ENCODE results near the gene TTC7B. TPM values are rescaled to one million over a fixed set of nuclear protein-coding genes. Genes with fewer than 3 reads are reported as not detected.
A peak's percentile ranks its signal among the peaks of the same experiment; 100 is the strongest.

Gene TTC7B
- total RNA-seq, 2 experiments from 2014 or later = 5.9 to 6.6 TPM

GRCh38 chr14:90587918-90588317 is 228.3 kb downstream of the TTC7B start:
- Mint-ChIP-seq H3K27ac (no peak overlapping the region), H3K4me3 (no peak overlapping the region), H3K4me1 (no peaks in the 10 kb centered on the region), H3K9me3 (no peaks in the 10 kb centered on the region), H3K27me3 (no peaks in the 10 kb centered on the region), H3K36me3 (no peaks in the 10 kb centered on the region)
- POLR2A ChIA-PET = no interaction called here
- DNase-seq = no peak
- ATAC-seq (ENCODE audit: low read depth) = no peak

- Mint-ChIP-seq H3K4me3 (no peak overlapping the region), H3K27ac (no peak overlapping the region), H3K4me1 (no peaks in the 10 kb centered on the region), H3K27me3 (no peaks in the 10 kb centered on the region), H3K9me3 (no peaks in the 10 kb centered on the region), H3K36me3 (no peaks in the 10 kb centered on the region)
- ATAC-seq (ENCODE audit: low read depth) = no peak
- DNase-seq = no peak
- POLR2A ChIA-PET = no interaction called here
Measured at GRCh38 chr14:90587252-90587910, 228.8 kb downstream of the TTC7B start.

- DNase-seq (no peak), ATAC-seq (ENCODE audit: low read depth) (no peak)
- POLR2A ChIA-PET = no interaction called here
- H3K4me3 Mint-ChIP-seq = no peak overlapping the region
- H3K4me1 Mint-ChIP-seq = no peaks in the 10 kb centered on the region
- no peaks in the 10 kb centered on the region for H3K9me3 Mint-ChIP-seq
- H3K27ac Mint-ChIP-seq = no peak overlapping the region
- H3K36me3 Mint-ChIP-seq = no peaks in the 10 kb centered on the region
- H3K27me3 Mint-ChIP-seq = no peaks in the 10 kb centered on the region
Measured at GRCh38 chr14:90585106-90585505, 231.1 kb downstream of the TTC7B start.

- no peak overlapping the region for H3K27ac Mint-ChIP-seq
- H3K27me3 Mint-ChIP-seq = no peaks in the 10 kb centered on the region
- H3K4me1 Mint-ChIP-seq = no peaks in the 10 kb centered on the region
- no peaks in the 10 kb centered on the region for H3K9me3 Mint-ChIP-seq
- no peak for ATAC-seq (ENCODE audit: low read depth)
- no peak overlapping the region for H3K4me3 Mint-ChIP-seq
- POLR2A ChIA-PET = no interaction called here
- no peaks in the 10 kb centered on the region for H3K36me3 Mint-ChIP-seq
- DNase-seq = no peak
Measured at GRCh38 chr14:90583916-90584605, 232.2 kb downstream of the TTC7B start.

- no peaks in the 10 kb centered on the region for H3K27me3 Mint-ChIP-seq
- POLR2A ChIA-PET = no interaction called here
- H3K4me1 Mint-ChIP-seq = no peaks in the 10 kb centered on the region
- no peak overlapping the region for H3K4me3 Mint-ChIP-seq
- ATAC-seq (ENCODE audit: low read depth) (no peak), DNase-seq (no peak)
- H3K27ac Mint-ChIP-seq = no peak overlapping the region
- no peaks in the 10 kb centered on the region for H3K9me3 Mint-ChIP-seq
- H3K36me3 Mint-ChIP-seq = no peaks in the 10 kb centered on the region
Measured at GRCh38 chr14:90583427-90583826, 232.8 kb downstream of the TTC7B start.

GRCh38 chr14:90582166-90582565 is 234.1 kb downstream of the TTC7B start:
- Mint-ChIP-seq H3K9me3 (no peaks in the 10 kb centered on the region), H3K27ac (no peak overlapping the region), H3K4me1 (no peaks in the 10 kb centered on the region), H3K27me3 (no peaks in the 10 kb centered on the region), H3K4me3 (no peak overlapping the region), H3K36me3 (no peaks in the 10 kb centered on the region)
- ATAC-seq (ENCODE audit: low read depth) = no peak
- DNase-seq = no peak
- POLR2A ChIA-PET = no interaction called here

GRCh38 chr14:90581745-90582144 is 234.5 kb downstream of the TTC7B start:
- no peaks in the 10 kb centered on the region for H3K9me3 Mint-ChIP-seq
- POLR2A ChIA-PET = no interaction called here

GRCh38 chr14:90580377-90581335 is 235.6 kb downstream of the TTC7B start:
- Mint-ChIP-seq H3K27ac (no peak overlapping the region), H3K36me3 (no peaks in the 10 kb centered on the region), H3K4me1 (no peaks in the 10 kb centered on the region), H3K4me3 (no peak overlapping the region), H3K9me3 (no peaks in the 10 kb centered on the region), H3K27me3 (no peaks in the 10 kb centered on the region)
- DNase-seq (peak; percentile 20), ATAC-seq (ENCODE audit: low read depth) (no peak)
- POLR2A ChIA-PET = no interaction called here

More at GRCh38 chr14:90581745-90582144, 234.5 kb downstream of the TTC7B start:
- no peaks in the 10 kb centered on the region for H3K4me1 Mint-ChIP-seq
- DNase-seq (no peak), ATAC-seq (ENCODE audit: low read depth) (no peak)
- H3K36me3 Mint-ChIP-seq = no peaks in the 10 kb centered on the region
- no peak overlapping the region for H3K4me3 Mint-ChIP-seq
- no peak overlapping the region for H3K27ac Mint-ChIP-seq
- no peaks in the 10 kb centered on the region for H3K27me3 Mint-ChIP-seq

- POLR2A ChIA-PET = no interaction called here
- no peaks in the 10 kb centered on the region for H3K9me3 Mint-ChIP-seq
- no peaks in the 10 kb centered on the region for H3K27me3 Mint-ChIP-seq
- DNase-seq (peak; percentile 12), ATAC-seq (ENCODE audit: low read depth) (no peak)
- no peak overlapping the region for H3K27ac Mint-ChIP-seq
- H3K4me3 Mint-ChIP-seq = no peak overlapping the region
- H3K36me3 Mint-ChIP-seq = no peaks in the 10 kb centered on the region
- H3K4me1 Mint-ChIP-seq = no peaks in the 10 kb centered on the region
Measured at GRCh38 chr14:90579816-90580215, 236.4 kb downstream of the TTC7B start.

GRCh38 chr14:90579088-90579487 is 237.1 kb downstream of the TTC7B start:
- Mint-ChIP-seq H3K9me3 (no peaks in the 10 kb centered on the region), H3K4me1 (no peaks in the 10 kb centered on the region), H3K27me3 (no peaks in the 10 kb centered on the region), H3K4me3 (no peak overlapping the region), H3K36me3 (no peaks in the 10 kb centered on the region), H3K27ac (no peak overlapping the region)
- no peak for ATAC-seq (ENCODE audit: low read depth)
- POLR2A ChIA-PET = no interaction called here
- peak; percentile 11 for DNase-seq

GRCh38 chr14:90578283-90578985 is 237.8 kb downstream of the TTC7B start:
- H3K27ac Mint-ChIP-seq = no peak overlapping the region
- H3K4me1 Mint-ChIP-seq = no peaks in the 10 kb centered on the region
- H3K27me3 Mint-ChIP-seq = no peaks in the 10 kb centered on the region
- H3K36me3 Mint-ChIP-seq = no peaks in the 10 kb centered on the region
- H3K4me3 Mint-ChIP-seq = no peak overlapping the region
- H3K9me3 Mint-ChIP-seq = no peaks in the 10 kb centered on the region
- DNase-seq = no peak
- POLR2A ChIA-PET = no interaction called here
- no peak for ATAC-seq (ENCODE audit: low read depth)

- H3K4me1 Mint-ChIP-seq = no peaks in the 10 kb centered on the region
- DNase-seq (no peak), ATAC-seq (ENCODE audit: low read depth) (peak; percentile 33)
- H3K9me3 Mint-ChIP-seq = no peaks in the 10 kb centered on the region
- H3K36me3 Mint-ChIP-seq = no peaks in the 10 kb centered on the region
- no peak overlapping the region for H3K27ac Mint-ChIP-seq
- H3K27me3 Mint-ChIP-seq = no peaks in the 10 kb centered on the region
- POLR2A ChIA-PET = interaction anchor here (0.6 kb wide), 1 partner anchor 85 kb away, joined by 5 read pairs; no protein-coding TSS in a partner anchor
- H3K4me3 Mint-ChIP-seq = no peak overlapping the region
Measured at GRCh38 chr14:90577661-90578282, 238.5 kb downstream of the TTC7B start.
